NCI-H128 (cell line): ENCODE data around the gene B3GNT2.

Experiments
- DNase-seq: peaks from one replicate; lab custom pipeline; 2025; ENCODE audit not compliant: unreplicated experiment; lab: John Stamatoyannopoulos, UW

Gene B3GNT2

DNA sequence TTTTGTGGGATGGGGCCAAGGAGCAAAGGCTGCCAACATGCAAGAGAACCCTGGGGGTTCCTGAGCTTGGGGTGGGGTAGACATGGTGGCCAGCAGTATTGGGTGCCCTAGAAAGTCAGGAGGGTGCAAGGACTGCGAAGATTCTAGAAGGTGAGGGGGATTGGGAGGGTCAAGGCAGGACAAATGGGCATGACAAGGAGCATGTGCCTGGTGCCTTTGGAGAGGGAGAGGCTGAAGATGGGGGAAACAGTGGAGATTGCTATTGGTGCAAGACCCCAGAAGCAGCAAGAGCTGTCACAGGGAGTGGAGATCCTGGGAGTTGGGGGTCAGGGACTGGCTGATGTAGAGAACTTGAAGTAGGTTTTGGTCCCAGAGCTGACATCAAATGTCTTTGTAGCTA, 7.5 kb downstream of the B3GNT2 start:
- DNase-seq = no peak

DNA sequence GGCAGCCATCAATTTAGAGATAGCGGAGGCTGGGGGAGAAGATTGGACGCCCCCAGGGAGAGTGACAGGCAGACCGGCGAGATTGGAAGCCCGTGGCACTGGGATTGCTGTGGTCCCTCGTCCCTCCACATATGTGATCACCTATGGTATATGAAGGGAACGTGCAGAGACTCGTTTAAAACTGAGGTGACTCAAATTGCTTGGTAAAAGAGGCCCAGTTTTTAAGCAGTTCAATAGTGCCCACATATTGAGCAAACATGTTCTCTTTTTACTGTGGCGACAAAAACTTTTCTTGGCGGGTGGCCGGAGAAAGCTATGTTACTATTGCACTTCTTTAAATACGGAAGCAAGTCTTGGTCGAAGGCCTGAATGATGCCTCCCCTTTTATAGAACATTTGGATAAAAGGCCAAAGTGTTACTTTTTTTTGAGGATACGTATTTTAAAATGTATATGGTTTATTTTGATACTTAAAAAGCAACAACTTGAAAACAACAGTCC, 9.1 kb downstream of the B3GNT2 start:
- DNase-seq = no peak

DNA sequence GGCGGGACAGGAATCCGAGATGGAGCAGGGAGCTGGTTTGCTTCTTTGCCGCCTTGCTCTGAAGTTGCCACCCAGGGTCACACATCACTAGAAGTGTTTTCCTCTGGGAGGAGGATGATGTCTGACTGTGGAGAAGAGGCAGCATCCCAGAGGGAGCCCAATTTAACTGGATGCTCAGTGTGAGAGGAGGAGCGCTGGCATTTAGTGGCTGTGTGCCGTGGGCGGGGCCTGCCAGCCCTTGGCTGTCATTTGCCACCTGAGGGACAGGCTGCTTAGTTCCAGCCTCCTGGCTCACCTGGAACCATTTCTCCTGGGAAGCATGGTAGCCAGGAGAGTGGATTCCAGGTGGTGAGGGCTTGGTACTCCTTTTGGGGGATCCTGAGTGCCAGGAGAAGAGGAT, 9.6 kb downstream of the B3GNT2 start:
- no peak for DNase-seq

DNA sequence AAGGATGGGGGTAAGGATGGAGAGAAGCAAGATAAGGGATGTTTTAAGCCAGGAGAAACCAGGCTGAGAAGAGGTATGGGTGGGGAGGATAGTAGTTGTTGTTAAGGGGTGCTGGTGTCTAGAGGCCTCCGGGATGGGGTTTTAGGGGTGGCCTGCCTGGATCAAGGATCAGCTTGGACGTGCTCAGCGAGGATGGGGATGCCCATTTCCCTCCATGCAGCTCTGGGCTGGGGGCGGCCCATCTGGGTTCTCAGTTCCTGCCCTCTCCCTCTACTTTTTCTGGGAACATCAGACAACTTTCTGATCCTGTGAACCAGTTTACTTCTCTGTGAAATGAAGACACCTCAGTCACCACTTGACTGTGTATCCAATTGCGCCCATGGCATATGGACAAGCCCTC, 10.1 kb downstream of the B3GNT2 start:
- DNase-seq = no peak

DNA sequence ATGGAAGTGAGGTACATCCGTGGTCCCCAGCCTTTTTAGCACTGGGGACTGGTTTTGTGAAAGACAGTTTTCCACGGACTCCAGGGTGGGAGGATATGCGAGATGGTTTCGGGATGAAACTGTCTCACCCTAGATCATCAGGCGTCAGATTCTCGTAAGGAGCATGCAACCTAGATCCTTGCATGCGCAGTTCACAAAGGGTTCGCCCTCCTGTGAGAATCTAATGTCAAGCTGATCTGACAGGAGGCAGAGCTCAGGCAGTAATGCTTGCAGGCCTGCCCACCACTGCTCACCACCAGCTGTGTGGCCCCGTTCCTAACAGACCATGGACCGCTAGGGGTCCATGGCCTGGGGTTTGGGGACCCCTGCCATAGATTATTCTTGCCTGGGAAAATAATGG, 11.6 kb downstream of the B3GNT2 start:
- DNase-seq = no peak

DNA sequence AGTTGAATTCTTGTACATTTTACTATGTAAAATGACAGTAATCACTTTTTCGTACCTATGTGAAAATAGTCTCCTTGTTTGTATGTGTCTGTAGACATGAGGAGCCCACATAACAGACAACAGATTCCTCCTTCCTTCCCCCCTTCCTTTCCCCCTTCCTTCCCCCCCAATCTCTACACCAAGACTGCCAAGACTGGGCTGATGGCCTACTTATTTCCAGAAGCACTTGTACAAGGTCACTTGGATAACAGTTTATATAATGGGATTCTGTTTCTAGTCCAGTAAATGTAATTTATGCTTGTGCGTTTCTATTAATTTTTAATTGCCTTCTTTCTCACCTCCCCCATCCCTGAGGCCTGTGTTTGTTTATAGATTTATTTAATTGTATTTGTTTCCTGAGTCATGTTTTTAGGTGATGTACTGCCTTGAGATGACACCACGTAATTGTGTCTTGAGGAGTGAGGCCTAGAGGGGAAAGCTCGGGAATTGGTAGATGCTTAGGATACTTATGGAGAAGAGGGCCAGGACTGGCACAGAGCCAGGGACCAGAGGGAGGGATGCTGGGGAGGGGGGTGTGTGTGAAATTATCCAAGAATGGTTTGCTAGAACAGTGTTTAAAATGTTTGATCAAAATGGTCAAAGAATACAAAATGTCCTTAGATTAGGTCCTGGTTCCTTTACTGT, 12.3 kb downstream of the B3GNT2 start:
- no peak for DNase-seq

DNA sequence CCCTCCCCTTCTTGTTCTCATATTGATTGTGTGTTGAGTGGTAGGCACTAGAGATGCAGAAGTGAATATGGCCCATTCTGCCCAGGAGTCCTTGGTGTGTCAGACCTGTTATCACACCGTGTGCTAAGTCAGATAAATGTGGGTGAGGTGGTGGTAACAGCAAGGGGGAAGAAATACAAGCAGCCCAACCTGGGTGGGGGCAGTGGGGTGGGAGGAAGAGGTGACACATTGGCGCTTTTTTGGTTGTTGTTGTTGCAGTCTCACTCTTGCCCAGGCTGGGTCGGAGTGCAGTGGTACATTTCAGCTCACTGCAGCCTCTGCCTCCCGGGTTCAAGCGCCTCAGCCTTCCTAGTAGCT, 12.8 kb downstream of the B3GNT2 start:
- no peak for DNase-seq

DNA sequence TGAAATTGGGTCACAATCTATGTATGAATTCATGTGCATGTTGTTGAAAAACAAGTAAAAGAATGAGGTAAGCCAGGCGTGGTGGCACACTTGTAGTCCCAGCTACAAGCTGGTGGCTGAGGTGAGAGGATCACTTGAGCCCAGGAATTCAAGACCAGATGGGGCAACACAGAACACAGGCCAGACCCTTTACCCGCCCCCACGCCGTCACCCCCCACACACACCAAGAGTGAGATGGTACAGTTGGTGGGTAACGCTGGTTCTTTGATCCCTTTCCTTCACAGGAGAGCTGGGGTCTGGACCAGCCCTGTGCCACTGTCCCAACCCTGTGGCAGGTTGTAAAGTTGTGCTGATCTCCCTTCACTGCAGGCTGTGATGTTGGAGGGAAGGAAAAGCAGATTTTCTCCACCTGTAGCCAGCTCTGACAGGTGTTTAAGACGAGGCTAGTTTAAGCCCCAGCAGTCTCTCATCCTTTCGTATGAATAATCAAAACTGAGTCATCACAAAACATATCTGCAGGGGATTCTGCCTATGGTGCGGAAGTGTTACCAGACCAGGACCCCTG, 13.6 kb downstream of the B3GNT2 start:
- no peak for DNase-seq

DNA sequence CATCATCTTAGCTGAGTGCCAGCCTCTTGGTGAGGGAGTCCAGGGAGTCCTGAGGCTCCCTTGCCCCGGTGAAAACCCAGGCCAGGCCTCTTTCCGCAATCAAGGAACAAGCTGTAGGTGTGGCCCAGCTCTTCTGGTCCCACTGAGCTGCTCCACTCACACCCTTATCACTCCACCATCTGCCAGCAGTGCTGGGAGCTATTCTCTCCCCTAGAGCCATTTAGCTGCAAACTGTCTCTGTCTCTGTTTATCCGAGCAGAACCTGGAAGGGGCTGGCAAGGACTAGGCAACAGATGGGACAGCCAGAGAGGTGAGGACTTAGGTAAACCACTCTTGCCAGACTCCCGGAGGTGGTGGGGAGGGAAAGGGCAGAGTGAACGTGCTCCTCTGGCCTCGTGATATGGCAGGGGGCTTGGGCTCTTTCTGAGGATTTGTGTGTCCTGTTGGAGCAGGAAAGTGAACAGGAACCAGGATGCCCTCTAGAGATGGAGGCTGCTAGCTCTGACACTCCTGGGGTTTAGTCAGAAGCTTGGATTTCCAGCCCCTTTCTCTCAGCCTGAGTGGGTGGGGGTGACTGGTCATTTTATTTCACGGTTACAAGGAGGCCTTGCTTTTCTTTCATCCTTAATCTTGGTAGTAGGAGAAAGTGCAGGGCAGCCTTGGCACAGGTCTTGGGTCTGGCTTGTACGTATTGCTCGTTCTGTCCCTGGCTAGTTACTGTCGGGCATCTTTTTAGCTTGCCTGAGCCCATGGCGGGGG, 19.6 kb downstream of the B3GNT2 start:
- DNase-seq = no peak

DNA sequence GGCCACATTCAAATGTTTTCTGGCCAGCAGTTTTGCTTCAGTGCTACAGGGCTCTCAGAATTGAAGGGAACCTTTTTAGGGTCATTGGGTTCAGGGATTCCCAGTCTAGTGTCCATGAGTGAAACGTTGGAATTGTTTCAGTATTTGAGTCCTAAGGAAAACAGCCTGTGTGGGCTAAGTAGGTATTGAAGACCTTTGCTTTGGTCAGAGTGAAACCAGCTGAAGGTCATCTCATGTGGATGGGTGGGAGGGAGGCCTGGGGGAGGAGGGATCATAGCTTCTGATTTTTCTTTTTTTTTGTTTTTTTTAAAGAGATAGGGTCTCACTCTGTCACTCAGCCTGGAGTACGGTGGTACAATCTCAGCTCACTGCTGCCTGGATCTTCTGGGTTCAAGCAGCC, 20.2 kb downstream of the B3GNT2 start:
- DNase-seq = no peak

DNA sequence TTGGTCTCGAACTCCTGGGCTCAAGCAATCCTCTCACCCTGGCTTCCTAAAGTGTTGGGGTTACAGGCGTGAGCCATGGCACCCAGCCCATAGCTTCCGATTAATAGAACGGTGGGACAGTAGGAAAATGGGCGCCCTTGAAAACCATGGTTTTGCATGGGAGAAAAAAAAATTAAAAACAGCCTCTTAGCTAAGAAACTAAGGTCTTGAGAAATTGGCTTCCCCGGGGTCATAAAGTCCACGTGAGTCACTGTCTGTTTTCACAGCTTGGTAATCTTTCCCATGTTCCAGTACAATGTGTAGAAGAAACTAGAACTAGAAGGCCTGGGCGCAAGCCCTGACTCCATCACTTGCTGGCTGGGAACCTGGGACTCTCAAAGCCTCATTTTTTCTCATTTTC, 20.7 kb downstream of the B3GNT2 start:
- no peak for DNase-seq

DNA sequence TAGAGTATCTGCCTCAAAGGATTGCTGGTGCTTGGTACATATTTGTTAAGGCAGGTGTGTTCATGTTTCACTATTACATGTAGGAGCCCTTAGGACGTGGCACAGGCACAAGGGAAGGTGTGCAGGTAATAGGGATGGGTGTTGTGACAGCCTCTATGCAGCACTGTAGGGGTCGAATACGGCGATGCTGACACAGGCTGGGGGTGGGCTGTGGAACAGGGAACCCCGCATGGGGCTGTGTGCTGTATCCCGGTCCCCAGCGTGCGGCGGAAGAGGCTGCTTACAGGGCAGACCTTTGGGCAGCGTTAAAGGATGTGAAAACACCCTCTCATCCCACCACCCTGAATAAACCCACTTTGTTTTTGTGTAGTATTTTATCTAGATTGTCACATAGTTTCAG, 21.5 kb downstream of the B3GNT2 start:
- no peak for DNase-seq

DNA sequence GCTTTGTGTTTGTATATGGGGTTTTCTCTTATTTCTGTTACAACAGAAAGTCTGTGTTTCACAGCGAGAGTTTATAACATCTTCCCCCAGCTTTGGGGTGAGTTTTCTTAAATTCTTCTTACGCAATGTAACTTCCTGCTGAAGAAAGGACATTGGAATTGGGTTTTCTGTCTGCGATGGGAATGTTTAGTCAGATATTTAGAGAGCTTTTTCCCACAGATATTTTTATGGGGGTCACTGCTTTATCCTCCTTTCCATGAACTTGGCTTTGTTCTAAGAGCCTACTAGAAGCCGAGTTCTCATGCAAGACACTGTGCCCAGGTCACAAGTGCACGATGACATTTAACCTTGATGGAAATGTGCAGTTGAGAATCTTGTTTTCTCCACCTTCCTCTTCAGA, 22.1 kb downstream of the B3GNT2 start:
- no peak for DNase-seq

DNA sequence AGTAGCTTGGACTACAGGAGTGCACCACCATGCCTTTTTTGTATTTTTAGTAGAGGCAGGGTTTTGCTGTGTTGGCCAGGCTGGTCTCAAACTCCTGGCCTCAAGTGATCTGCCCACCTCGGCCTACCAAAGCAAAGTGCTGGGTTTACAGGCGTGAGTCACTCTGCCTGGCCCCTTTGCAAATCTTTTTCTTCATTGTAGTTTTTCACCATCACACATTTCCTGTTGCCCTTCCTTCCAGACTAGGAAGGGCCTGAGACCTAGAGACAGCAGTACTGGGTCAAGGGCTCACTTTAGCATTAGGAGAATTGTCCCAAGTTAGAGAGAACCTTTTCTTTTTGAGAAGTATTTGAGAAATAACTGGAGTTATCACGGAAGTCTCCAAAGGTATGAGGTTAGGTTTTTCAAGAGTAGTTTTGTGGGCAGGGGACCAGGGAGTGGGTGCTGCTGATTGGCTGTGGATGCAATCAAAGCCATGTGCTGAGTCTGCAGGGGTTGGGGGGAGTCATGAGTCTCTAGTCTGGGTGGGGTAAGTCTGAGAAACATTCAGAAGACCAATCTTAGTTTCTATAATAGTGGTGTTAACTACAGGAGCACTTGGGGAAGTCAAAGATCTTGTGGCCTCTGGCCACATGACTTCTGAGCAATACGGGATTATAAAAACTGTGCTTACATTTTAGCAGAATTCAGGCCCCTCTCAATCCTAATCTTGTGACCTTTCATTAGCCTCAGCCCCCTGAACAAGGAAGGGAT, 23.7 kb downstream of the B3GNT2 start:
- no peak for DNase-seq

DNA sequence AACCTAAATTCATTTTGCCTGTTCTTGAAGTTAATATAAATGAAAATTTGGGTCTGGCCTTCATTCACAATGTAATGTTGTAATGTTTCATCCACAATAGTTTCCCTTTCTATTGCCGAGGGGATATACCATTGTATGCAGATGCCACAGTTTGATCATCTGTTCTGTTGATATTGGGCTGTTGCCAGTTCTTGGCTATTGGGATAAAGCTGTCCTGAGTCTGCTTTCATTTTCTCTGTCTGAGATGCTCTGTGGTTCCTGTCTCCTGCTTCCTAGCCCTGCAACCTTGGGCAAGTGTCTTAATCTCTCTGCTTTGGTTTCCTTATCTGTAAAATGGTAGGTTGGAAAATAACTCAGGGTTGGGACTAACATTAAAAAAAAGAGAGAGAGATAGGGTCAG, 25.2 kb downstream of the B3GNT2 start:
- no peak for DNase-seq

DNA sequence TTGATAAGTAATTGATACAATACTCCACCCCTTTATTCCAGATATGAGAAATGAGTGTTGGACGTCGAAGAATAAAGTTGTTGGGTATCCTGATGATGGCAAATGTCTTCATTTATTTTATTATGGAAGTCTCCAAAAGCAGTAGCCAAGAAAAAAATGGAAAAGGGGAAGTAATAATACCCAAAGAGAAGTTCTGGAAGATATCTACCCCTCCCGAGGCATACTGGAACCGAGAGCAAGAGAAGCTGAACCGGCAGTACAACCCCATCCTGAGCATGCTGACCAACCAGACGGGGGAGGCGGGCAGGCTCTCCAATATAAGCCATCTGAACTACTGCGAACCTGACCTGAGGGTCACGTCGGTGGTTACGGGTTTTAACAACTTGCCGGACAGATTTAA, 26.3 kb downstream of the B3GNT2 start:
- DNase-seq = no peak

DNA sequence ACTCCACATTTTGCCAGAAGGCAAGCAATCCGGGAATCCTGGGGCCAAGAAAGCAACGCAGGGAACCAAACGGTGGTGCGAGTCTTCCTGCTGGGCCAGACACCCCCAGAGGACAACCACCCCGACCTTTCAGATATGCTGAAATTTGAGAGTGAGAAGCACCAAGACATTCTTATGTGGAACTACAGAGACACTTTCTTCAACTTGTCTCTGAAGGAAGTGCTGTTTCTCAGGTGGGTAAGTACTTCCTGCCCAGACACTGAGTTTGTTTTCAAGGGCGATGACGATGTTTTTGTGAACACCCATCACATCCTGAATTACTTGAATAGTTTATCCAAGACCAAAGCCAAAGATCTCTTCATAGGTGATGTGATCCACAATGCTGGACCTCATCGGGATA, 26.8 kb downstream of the B3GNT2 start:
- no peak for DNase-seq

DNA sequence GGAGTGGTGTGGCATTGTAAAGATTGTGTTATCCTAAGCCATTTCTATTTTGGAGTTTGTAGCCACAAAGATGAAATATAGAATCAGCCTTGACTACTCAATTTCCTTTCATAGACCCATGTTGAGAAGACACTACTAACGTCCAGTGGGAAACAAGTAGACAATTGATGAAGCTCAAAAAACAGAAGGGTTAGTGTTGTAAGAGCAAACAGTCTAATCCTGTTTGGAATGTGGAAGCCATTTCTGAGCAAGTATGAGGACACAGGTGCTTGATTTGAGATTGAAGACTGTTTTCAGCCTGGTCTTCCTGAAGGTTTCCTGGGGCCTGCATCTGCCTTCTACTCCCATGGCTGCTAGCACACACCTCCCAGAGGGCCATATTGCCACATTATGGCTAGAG, 29.1 kb downstream of the B3GNT2 start:
- DNase-seq = no peak

DNA sequence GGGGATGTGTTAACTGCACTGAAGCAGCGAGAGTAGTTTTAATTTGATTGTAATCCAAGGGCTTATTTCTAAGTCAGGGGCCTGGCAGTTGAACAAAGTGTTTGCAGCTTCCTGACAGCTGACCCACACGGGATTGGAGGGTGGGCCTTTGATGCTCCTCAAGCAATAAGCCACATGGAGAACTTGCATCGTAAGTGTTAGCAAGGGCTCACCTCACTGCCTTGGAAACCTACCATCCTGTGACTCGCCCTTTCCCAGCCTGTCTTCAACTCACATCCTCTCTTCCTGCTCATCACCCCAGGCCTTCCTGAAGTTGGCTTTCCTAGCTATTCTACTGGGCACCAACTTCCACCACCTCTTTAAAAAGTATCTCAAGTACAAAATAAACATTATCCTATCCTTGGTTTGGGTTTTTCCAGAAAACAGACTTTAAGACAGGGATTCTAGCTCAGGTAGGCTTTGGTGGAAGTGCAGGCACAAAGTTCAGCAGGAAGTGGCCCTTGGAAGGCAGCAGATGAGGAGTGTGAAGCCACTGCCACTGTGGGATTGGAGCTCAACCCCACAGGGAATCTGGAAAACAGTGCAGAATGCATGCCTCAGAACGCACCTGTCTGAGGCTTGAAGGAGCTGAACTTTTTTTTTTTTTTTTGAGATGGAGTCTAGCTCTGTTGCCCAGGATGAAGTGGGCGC, 31.6 kb downstream of the B3GNT2 start:
- DNase-seq = no peak

DNA sequence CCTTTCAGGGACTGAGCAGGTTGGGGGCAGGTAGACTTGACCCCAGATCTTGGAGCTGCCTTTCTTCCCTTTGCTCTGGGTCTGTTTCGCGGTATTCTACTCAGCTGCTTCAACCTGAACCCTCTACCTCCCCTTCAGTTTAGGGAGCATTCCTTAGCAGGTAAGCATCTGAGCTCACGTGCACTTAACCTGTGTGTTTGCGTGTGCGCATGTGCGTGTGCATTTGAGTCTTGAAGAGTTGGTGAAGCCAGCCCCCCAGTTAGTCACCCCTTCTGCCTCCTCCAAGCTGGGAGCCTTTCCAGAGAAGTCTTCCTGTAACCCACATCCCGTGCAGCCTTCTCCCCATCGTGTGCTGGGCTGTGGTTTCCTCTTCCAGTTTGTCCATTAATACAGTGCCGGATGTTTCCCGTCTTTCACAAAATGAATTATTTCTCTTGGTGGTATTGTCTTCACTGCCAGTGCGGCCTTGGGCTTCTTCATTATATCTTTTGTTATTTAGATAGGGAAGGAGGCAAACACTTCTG, 33.2 kb downstream of the B3GNT2 start:
- no peak for DNase-seq

DNA sequence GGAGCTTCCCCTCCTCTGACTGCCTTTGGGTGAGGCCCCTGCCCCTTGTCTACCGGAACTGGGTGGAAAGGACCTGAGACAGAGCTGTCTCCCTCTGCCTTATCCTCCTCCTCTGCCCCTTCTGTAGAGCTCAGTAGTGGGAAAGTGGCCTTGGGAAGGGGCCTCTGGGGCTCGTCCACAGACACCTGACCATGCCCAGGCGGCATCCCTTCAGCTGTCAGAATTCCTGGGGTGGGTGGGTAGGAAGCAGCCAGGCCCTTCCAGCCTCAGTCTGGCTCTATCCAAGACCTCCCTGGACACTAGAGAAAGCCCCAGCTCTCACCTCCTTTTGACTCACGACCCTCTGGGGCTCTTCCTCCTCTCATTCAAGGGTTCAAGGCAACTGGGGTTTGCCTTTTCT, 35.6 kb downstream of the B3GNT2 start:
- DNase-seq = no peak
